AG04450 (cell line): ENCODE results near the gene CRPPA. TPM values are rescaled to one million over a fixed set of nuclear protein-coding genes. Genes with fewer than 3 reads are reported as not detected.

Experiments used
- CTCF ChIA-PET: fragments of 300-600, 350-600 bp; formaldehyde crosslinking; extraction: SDS; loops from one replicate; lab custom pipeline; 2022; ENCODE audit warnings: antibody characterized with exemption, inconsistent platforms; lab: Charles Lee
- POLR2A ChIA-PET: fragments of 350-600 bp; formaldehyde crosslinking; extraction: SDS; loops from one replicate; lab custom pipeline; 2021; ENCODE audit warnings: antibody characterized with exemption, inconsistent platforms; lab: Yijun Ruan, JAX
- DNase-seq: peaks from one replicate; pipeline ENCODE4 v3.0.0-alpha.2; 2011; ENCODE audit warnings: low read depth, low spot score
- H3K27ac ChIP-seq: one replicate; pipeline ENCODE4 v1.5.1; 2012; ENCODE audit warnings: low read depth, low read length, control low read depth
- H3K27me3 ChIP-seq: one replicate; pipeline ENCODE4 v1.6.0; 2012; ENCODE audit warnings: low read length; ENCODE audit not compliant: control insufficient read depth, insufficient read depth
- H3K4me3 ChIP-seq: 2 replicates; pipeline ENCODE4 v1.5.1; 2011; ENCODE audit warnings: mild to moderate bottlenecking, low read depth, low read length, control low read depth
- H3K9me3 ChIP-seq: 2 replicates; pipeline ENCODE4 v1.5.1; 2012; ENCODE audit warnings: low read length; ENCODE audit not compliant: control insufficient read depth, insufficient read depth
- CTCF ChIP-seq: IDR thresholded peaks from 2 replicates; pipeline ENCODE4 v1.5.1; 2011; ENCODE audit warnings: low read depth, low read length, control low read depth, inconsistent platforms
- polyA plus RNA-seq: library from polyadenylated mRNA; depleted of rRNA; stranded (reverse); fragments of >200 nt; gene quantifications from 2 replicates; pipeline ENCODE4 v1.2.3, GENCODE V29; 2011

CRPPA gene
- polyA plus RNA-seq, 1 experiment, result 0.92 TPM

GRCh38 chr7:16428182-16428581, 6.8 kb upstream of the CRPPA start:
- Histone ChIP-seq H3K27me3 (no peaks in the 10 kb centered on the region), H3K9me3 (no peaks in the 10 kb centered on the region), H3K27ac (no peak overlapping the region), H3K4me3 (no peak overlapping the region)
- no peak for DNase-seq
- no peak for TF ChIP-seq CTCF
- ChIA-PET CTCF (interaction anchor here (1.1 to 2.0 kb wide), 2 partner anchors 21 to 137 kb away, joined by 3 to 11 read pairs; no protein-coding TSS in a partner anchor), POLR2A (interaction anchor here (0.7 kb wide), 1 partner anchor 537 kb away, joined by 3 read pairs; no protein-coding TSS in a partner anchor)

DNA sequence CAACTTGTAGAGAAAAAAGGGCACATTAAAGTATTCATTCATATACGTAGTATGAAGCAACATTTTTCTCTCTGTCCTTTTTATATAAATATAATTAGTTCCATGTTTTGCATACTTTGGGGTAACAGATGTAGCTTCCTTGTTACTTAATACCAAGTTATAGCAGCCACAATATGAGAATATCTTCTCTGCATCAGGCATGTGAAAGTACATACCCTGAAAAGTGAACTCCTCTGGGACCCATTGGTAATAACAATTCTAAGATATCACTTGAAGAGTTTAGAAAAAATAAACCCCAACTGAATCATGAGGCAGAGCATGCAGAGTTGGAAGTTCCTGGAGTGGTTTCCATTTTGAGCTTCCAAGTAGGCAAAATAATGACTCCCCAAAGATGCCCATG, 2.4 kb upstream of the CRPPA start:
- no peak overlapping the region for H3K27ac ChIP-seq
- ChIA-PET POLR2A (no interaction called here), CTCF (no interaction called here)

DNA sequence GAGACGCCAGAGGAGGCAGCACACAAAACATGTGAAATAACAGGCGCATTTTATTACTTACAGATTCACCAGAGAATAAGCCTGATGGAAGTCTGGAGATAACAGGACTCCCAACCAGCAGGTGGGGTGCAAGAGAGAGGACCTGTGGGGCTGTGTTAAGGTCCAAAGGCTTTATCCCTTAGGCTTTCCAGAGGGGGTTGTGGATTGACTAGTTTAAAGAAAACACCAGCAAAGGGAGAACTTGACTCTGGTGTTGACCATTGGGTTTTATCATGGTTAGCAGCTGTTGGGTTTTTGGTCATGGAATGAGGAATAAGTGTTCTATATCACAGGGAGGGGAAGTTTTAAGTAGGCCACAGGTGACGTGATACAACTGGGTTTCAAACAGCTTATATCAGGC, 1.6 kb upstream of the CRPPA start:
- Histone ChIP-seq H3K27me3 (no peaks in the 10 kb centered on the region), H3K9me3 (no peaks in the 10 kb centered on the region), H3K27ac (no peak overlapping the region), H3K4me3 (no peak overlapping the region)
- ChIA-PET CTCF (interaction anchor here (1.4 kb wide), 1 partner anchor 142 kb away, joined by 3 read pairs; no protein-coding TSS in a partner anchor), POLR2A (no interaction called here)
- TF ChIP-seq CTCF, result no peak
- DNase-seq, result no peak

More for the DNA sequence above, 2.4 kb upstream of the CRPPA start:
- Histone ChIP-seq H3K4me3 (no peak overlapping the region), H3K27me3 (no peaks in the 10 kb centered on the region), H3K9me3 (no peaks in the 10 kb centered on the region)
- no peak for TF ChIP-seq CTCF
- DNase-seq, result no peak

GRCh38 chr7:16422103-16422435, 731 bp upstream of the CRPPA start:
- DNase-seq, result no peak
- no peak overlapping the region for H3K4me3 ChIP-seq
- no peak overlapping the region for H3K27ac ChIP-seq
- POLR2A ChIA-PET, result no interaction called here
- no peak for TF ChIP-seq CTCF
- CTCF ChIA-PET, result interaction anchor here (1.4 kb wide), 1 partner anchor 143 kb away, joined by 3 read pairs; no protein-coding TSS in a partner anchor
- no peaks in the 10 kb centered on the region for H3K27me3 ChIP-seq
- H3K9me3 ChIP-seq, result no peaks in the 10 kb centered on the region

- CTCF ChIA-PET, result interaction anchor here (0.7 to 1.9 kb wide), 3 partner anchors 9 to 144 kb away, joined by 4 to 6 read pairs (median 5); no protein-coding TSS in a partner anchor
- DNase-seq, result peak; percentile 63
Observed at GRCh38 chr7:16420649-16421332, 547 bp downstream of the CRPPA start.

More at GRCh38 chr7:16420649-16421332, 547 bp downstream of the CRPPA start:
- Histone ChIP-seq H3K4me3 (peak overlapping the region; percentile 65), H3K27ac (peak overlapping the region; percentile 95), H3K27me3 (no peaks in the 10 kb centered on the region), H3K9me3 (no peaks in the 10 kb centered on the region)
- TF ChIP-seq CTCF, result peak; percentile 41
- POLR2A ChIA-PET, result interaction anchor here (0.7 to 1.7 kb wide), 7 partner anchors 45 to 291 kb away, joined by 3 to 7 read pairs (median 3); partner anchors contain the start of genes ANKMY2 and BZW2
